K562 (cell line): Measurements from ENCODE around the gene SLC35G4.

Experiments used
- CTCF ChIP-seq, 3 experiments: IDR thresholded peaks in 2 of 3; conservative IDR thresholded peaks in 1 of 3; 2 replicates each; pipeline ENCODE4 v1.5.1; 2011 to 2012; ENCODE audit warnings: low read length in 3 of 3, mild to moderate bottlenecking in 3 of 3, control low read depth in 2 of 3, improper control_type of control experiment in 1 of 3, inconsistent platforms in 1 of 3, low read depth in 1 of 3, mixed read lengths in 1 of 3, moderate library complexity in 1 of 3; ENCODE audit not compliant: insufficient read depth in 2 of 3
- FOXA3 ChIP-seq, 2 experiments: fragments of 450-650 bp in 1 of 2; sonication (generic) in 1 of 2; formaldehyde crosslinking; IDR thresholded peaks in 1 of 2; conservative IDR thresholded peaks in 1 of 2; 2 replicates each; pipeline versions ENCODE4 v1.4.0 to v1.8.0; 2020 to 2022; ENCODE audit warnings: mild to moderate bottlenecking in 2 of 2, missing genetic modification reagents in 1 of 2
- FOXM1 ChIP-seq, 2 experiments: fragments of 450-650 bp in 1 of 2; sonication (generic) in 1 of 2; formaldehyde crosslinking in 1 of 2; IDR thresholded peaks; 2 replicates each; pipeline versions ENCODE4 v1.6.1 to v1.9.0; 2017 to 2022; ENCODE audit warnings: low read depth in 2 of 2, mild to moderate bottlenecking in 2 of 2, missing genetic modification reagents in 1 of 2, moderate library complexity in 1 of 2
- GABPB1 ChIP-seq: sonication (generic); formaldehyde crosslinking; IDR thresholded peaks from 2 replicates; pipeline ENCODE4 v1.8.0; 2022; ENCODE audit warnings: mild to moderate bottlenecking, missing genetic modification reagents
- JUNB ChIP-seq: fragments of 450-650 bp; formaldehyde crosslinking; conservative IDR thresholded peaks from 2 replicates; pipeline ENCODE4 v1.4.0; 2020; ENCODE audit warnings: mild to moderate bottlenecking
- MYC ChIP-seq, 2 experiments: fragments of 250-450 bp in 1 of 2; sonication (Bioruptor Pico) in 1 of 2; IDR thresholded peaks; 2 replicates each; pipeline versions ENCODE4 v1.5.1 to v1.6.1; 2012 to 2021; ENCODE audit warnings: low read depth in 2 of 2, borderline replicate concordance in 1 of 2, improper control_type of control experiment in 1 of 2, low read length in 1 of 2, mild to moderate bottlenecking in 1 of 2, moderate library complexity in 1 of 2
- REST ChIP-seq, 2 experiments: fragments of 450-650 bp; formaldehyde crosslinking in 1 of 2; IDR thresholded peaks; 2 replicates each; pipeline versions ENCODE4 v1.4.0 to v1.6.1; 2014 to 2020; ENCODE audit warnings: mild to moderate bottlenecking in 2 of 2, borderline replicate concordance in 1 of 2, low read depth in 1 of 2
- TCF7L2 ChIP-seq: fragments of 150-350 bp; IDR thresholded peaks from 2 replicates; pipeline ENCODE4 v1.6.1; 2016; ENCODE audit warnings: low read depth, mild to moderate bottlenecking, low read length, moderate library complexity
- U2AF1 ChIP-seq: fragments of 200-400 bp; formaldehyde crosslinking; optimal IDR thresholded peaks from 2 replicates; pipeline ENCODE3; 2017; ENCODE audit warnings: mild to moderate bottlenecking, low read depth, low read length, moderate library complexity
- ZNF551 ChIP-seq: fragments of 250-450 bp; sonication (Bioruptor Pico); IDR thresholded peaks from 2 replicates; pipeline ENCODE4 v1.5.0; 2021; ENCODE audit warnings: mild to moderate bottlenecking, moderate library complexity

- TF ChIP-seq MYC (IDR thresholded peaks at IDR 0.05; ENCODE audit: low read depth, low read length), result no peak
- TF ChIP-seq MYC (CRISPR knock-in tag; IDR thresholded peaks at IDR 0.05; ENCODE audit: borderline replicate concordance, low read depth), result no peak
- TF ChIP-seq GABPB1 (CRISPR knock-in tag), result no peak
- TF ChIP-seq CTCF (IDR thresholded peaks at IDR 0.05 in 2 of 3, conservative IDR thresholded peaks at IDR 0.05 in 1 of 3; ENCODE audit: insufficient read depth in 2 of 3, low read depth in 1 of 3, low read length in 3 of 3), result no peak
- no peak for TF ChIP-seq JUNB (CRISPR knock-in tag)
- TF ChIP-seq ZNF551 (CRISPR knock-in tag), result no peak
- no peak for TF ChIP-seq FOXA3 (CRISPR knock-in tag; conservative IDR thresholded peaks at IDR 0.05 in 1 of 2, IDR thresholded peaks at IDR 0.05 in 1 of 2)
- no peak for TF ChIP-seq REST (IDR thresholded peaks at IDR 0.05; ENCODE audit: borderline replicate concordance)
- TF ChIP-seq REST (CRISPR knock-in tag; IDR thresholded peaks at IDR 0.05; ENCODE audit: low read depth), result no peak
- TF ChIP-seq U2AF1, result no peak
- TF ChIP-seq TCF7L2, result no peak
- TF ChIP-seq FOXM1 (IDR thresholded peaks at IDR 0.05; ENCODE audit: low read depth), result no peak
- TF ChIP-seq FOXM1 (CRISPR knock-in tag; IDR thresholded peaks at IDR 0.05; ENCODE audit: low read depth), result no peak
These were observed 22.0 kb upstream of the SLC35G4 start for GRCh38 chr18:11587432-11587831.
